NCI-H345 treated with DMSO at 0.1 percent for 48 hours (cell line): ENCODE results near the gene KCNQ1.

Source experiments
- DNase-seq: peaks from one replicate; lab custom pipeline; 2025; ENCODE audit not compliant: unreplicated experiment; lab: John Stamatoyannopoulos, UW

The KCNQ1 gene

GRCh38 chr11:2577991-2578928 is 133.5 kb downstream of the KCNQ1 start:
- no peak for DNase-seq

- DNase-seq = no peak
Measured at GRCh38 chr11:2578929-2579270, 134.1 kb downstream of the KCNQ1 start.

- no peak for DNase-seq
Measured at GRCh38 chr11:2579315-2580060, 134.7 kb downstream of the KCNQ1 start.

- DNase-seq = no peak
Measured at GRCh38 chr11:2580061-2580421, 135.2 kb downstream of the KCNQ1 start.

GRCh38 chr11:2580571-2581001 is 135.8 kb downstream of the KCNQ1 start:
- no peak for DNase-seq

- no peak for DNase-seq
Measured at GRCh38 chr11:2581151-2581930, 136.5 kb downstream of the KCNQ1 start.

GRCh38 chr11:2581931-2582350 is 137.1 kb downstream of the KCNQ1 start:
- DNase-seq = no peak

GRCh38 chr11:2582351-2582945 is 137.6 kb downstream of the KCNQ1 start:
- DNase-seq = no peak

- DNase-seq = no peak
Measured at GRCh38 chr11:2582946-2583604, 138.3 kb downstream of the KCNQ1 start.

- no peak for DNase-seq
Measured at GRCh38 chr11:2583605-2583958, 138.8 kb downstream of the KCNQ1 start.

GRCh38 chr11:2584434-2584811 is 139.6 kb downstream of the KCNQ1 start:
- no peak for DNase-seq

- no peak for DNase-seq
Measured at GRCh38 chr11:2584812-2585565, 140.2 kb downstream of the KCNQ1 start.

GRCh38 chr11:2585566-2586086 is 140.8 kb downstream of the KCNQ1 start:
- DNase-seq = no peak

- DNase-seq = no peak
Measured at GRCh38 chr11:2586087-2586792, 141.4 kb downstream of the KCNQ1 start.

GRCh38 chr11:2586793-2587131 is 142.0 kb downstream of the KCNQ1 start:
- no peak for DNase-seq

GRCh38 chr11:2587132-2587930 is 142.5 kb downstream of the KCNQ1 start:
- DNase-seq = no peak

GRCh38 chr11:2587976-2588748 is 143.4 kb downstream of the KCNQ1 start:
- DNase-seq = no peak
